T-cell (primary cell): ENCODE data around the gene DNAI7. TPM values are rescaled to one million over a fixed set of nuclear protein-coding genes. Genes with fewer than 3 reads are reported as not detected.

ENCODE experiments used
- ATAC-seq, 4 experiments: fragments of 200-7000 bp in 3 of 4; fragments of 150-1000 bp in 1 of 4; cut with Tn5 transposase; replicated peaks in 1 of 4; 1 replicate in 3 of 4; 2 replicates in 1 of 4; pipeline ENCODE4 v1.10.0; 2021; ENCODE audit warnings: moderate library complexity in 3 of 4, mild to moderate bottlenecking in 2 of 4, moderate number of reproducible peaks in 1 of 4
- CTCF ChIA-PET, 2 donors: fragments of 300-600 bp; sonication (Branson Sonifier 250); formaldehyde crosslinking; loops; one replicate each; lab custom pipeline; 2022; ENCODE audit warnings: antibody characterized with exemption in 2 of 2; lab: Charles Lee
- POLR2A ChIA-PET, 2 donors: fragments of 300-600 bp; sonication (Branson Sonifier 250); formaldehyde crosslinking; loops; one replicate each; lab custom pipeline; 2022; ENCODE audit warnings: antibody characterized with exemption in 2 of 2; lab: Charles Lee
- DNase-seq, 35 experiments: peaks; one replicate each; pipeline versions ENCODE4 v3.0.0 to v3.0.0-alpha.2; 2013 to 2023
- H3K27ac ChIP-seq: one replicate; pipeline ENCODE4 v1.5.1; 2013; ENCODE audit warnings: low read length
- H3K27me3 ChIP-seq, 2 experiments: replicated peaks in 1 of 2; 1 replicate in 1 of 2; 2 replicates in 1 of 2; pipeline versions ENCODE4 v1.6.1 to v1.7.0; 2013; ENCODE audit warnings: low read length in 1 of 2, mixed read lengths in 1 of 2; ENCODE audit not compliant: control insufficient read depth in 2 of 2, insufficient read depth in 2 of 2; ENCODE audit errors: extremely low read depth in 1 of 2
- H3K36me3 ChIP-seq, 2 donors: 1 replicate in 1 of 2; 2 replicates in 1 of 2; pipeline versions ENCODE4 v1.6.1 to v1.7.0; 2013; ENCODE audit warnings: low read length in 1 of 2; ENCODE audit not compliant: control insufficient read depth in 2 of 2, insufficient read depth in 1 of 2; ENCODE audit errors: extremely low read depth in 1 of 2
- H3K4me1 ChIP-seq, 2 experiments: 1 replicate in 1 of 2; 2 replicates in 1 of 2; pipeline versions ENCODE4 v1.6.1 to v1.7.0; 2013; ENCODE audit warnings: low read length in 2 of 2, mixed read lengths in 1 of 2; ENCODE audit not compliant: insufficient read depth in 2 of 2, control insufficient read depth in 1 of 2; ENCODE audit errors: extremely low read depth in 1 of 2
- H3K4me3 ChIP-seq, 2 donors: 1 replicate in 1 of 2; 2 replicates in 1 of 2; pipeline versions ENCODE4 v1.5.1 to v1.7.0; 2013; ENCODE audit warnings: mild to moderate bottlenecking in 2 of 2, low read length in 1 of 2, moderate library complexity in 1 of 2; ENCODE audit not compliant: control insufficient read depth in 1 of 2; ENCODE audit errors: extremely low read depth in 1 of 2
- H3K9me3 ChIP-seq: 2 replicates; pipeline ENCODE4 v1.7.0; 2013
- H3K27ac Mint-ChIP-seq, 2 donors: one replicate each; pipeline ENCODE4 v1.8.0; 2020 to 2021; ENCODE audit warnings: mild to moderate bottlenecking in 2 of 2, mixed read lengths in 2 of 2
- H3K27me3 Mint-ChIP-seq, 2 donors: one replicate each; pipeline ENCODE4 v1.8.0; 2021 to 2022; ENCODE audit warnings: mixed read lengths in 2 of 2
- H3K36me3 Mint-ChIP-seq: one replicate; pipeline ENCODE4 v1.8.0; 2021; ENCODE audit warnings: mixed read lengths
- H3K4me1 Mint-ChIP-seq, 3 donors: one replicate each; pipeline ENCODE4 v1.8.0; 2020 to 2022; ENCODE audit warnings: mixed read lengths in 3 of 3, mild to moderate bottlenecking in 1 of 3
- H3K4me3 Mint-ChIP-seq, 3 donors: one replicate each; pipeline ENCODE4 v1.8.0; 2020 to 2022; ENCODE audit warnings: mild to moderate bottlenecking in 3 of 3, mixed read lengths in 3 of 3, moderate library complexity in 3 of 3
- H3K9me3 Mint-ChIP-seq, 3 donors: one replicate each; pipeline ENCODE4 v1.8.0; 2020 to 2022; ENCODE audit warnings: mixed read lengths in 3 of 3
- WGBS: methylation state at CpG from one replicate; pipeline ENCODE4 v1.1.5; 2013; ENCODE audit warnings: missing lambda C conversion rate; ENCODE audit not compliant: insufficient coverage; 5-methylcytosine and 5-hydroxymethylcytosine counted together
- total RNA-seq, 35 experiments: library from RNA in 6 of 35; stranded (reverse) in 6 of 35; fragments of 120-200 nt in 1 of 35; gene quantifications; one replicate each; pipeline versions ENCODE4 v1.2.1 to v1.2.4 and lab custom pipeline; 2013 to 2026

DNAI7 gene
- total RNA-seq (under 1 TPM in 3 of 5 donors, not detected in 2; 0.16 to 0.90 (median 0.30) TPM), total RNA-seq (lab: John Stamatoyannopoulos, UW) (0.05 to 2.3 (median 0.55) reads per million in 29 experiments)
- 0.61 TPM for total RNA-seq (2013)

- peak within 1 kb of the TSS; percentile 71 to 94 for H3K4me3 ChIP-seq
- peaks cover 5 to 21% of the 10 kb centered on the region in 2 experiments for H3K4me1 ChIP-seq
- DNase-seq (peak; percentile 85 to 99 (median 96)), ATAC-seq (peak; percentile 96 to 98 (median 96))
- H3K27ac ChIP-seq = peak within 1 kb of the TSS; percentile 92
- Mint-ChIP-seq H3K4me3 (peak within 1 kb of the TSS; percentile 96 to 99 (median 99)), H3K4me1 (peaks cover 34 to 39% (median 37%) of the 10 kb centered on the region in 3 donors), H3K36me3 (peaks cover 3% of the 10 kb centered on the region), H3K27me3 (no peaks in the 10 kb centered on the region), H3K27ac (peak within 1 kb of the TSS; percentile 99), H3K9me3 (no peaks in the 10 kb centered on the region)
- WGBS = under 1% methylated on average over 32 of the region's 54 CpGs
- H3K36me3 ChIP-seq = peaks cover 0 to 4% of the 10 kb centered on the region in 2 donors
- CTCF ChIA-PET = interaction anchor here (1.0 to 2.7 kb wide), 10 partner anchors 9 to 902 kb away, joined by 3 to 33 read pairs (median 4); no protein-coding TSS in a partner anchor
- H3K9me3 ChIP-seq = no peaks in the 10 kb centered on the region
- H3K27me3 ChIP-seq = no peaks in the 10 kb centered on the region
- POLR2A ChIA-PET = interaction anchor here (0.5 to 1.8 kb wide), 16 partner anchors 14 to 1820 kb away, joined by 3 to 13 read pairs (median 3); partner anchors contain the start of gene KRAS (in 1 of the 2)
These were observed at the start of gene DNAI7, which contains the start of gene ETFRF1 for GRCh38 chr12:25195056-25195971. DNAI7 (minus strand) TSS chr12:25195160; CDS start chr12:25195078, 82 bp downstream. ETFRF1 (plus strand) TSS chr12:25195237; CDS start chr12:25203957, 8,720 bp downstream.

GRCh38 chr12:25243680-25243990 is 48.7 kb upstream of the DNAI7 start:
- ChIA-PET CTCF (interaction anchor here in 1 of 2 donors (1.1 kb wide), 2 partner anchors 26 to 134 kb away, joined by 3 read pairs; no protein-coding TSS in a partner anchor), POLR2A (interaction anchor here in 1 of 2 donors (0.6 kb wide), 1 partner anchor 93 kb away, joined by 4 read pairs; no protein-coding TSS in a partner anchor)
- Histone ChIP-seq H3K36me3 (peaks cover 0 to 11% of the 10 kb centered on the region in 2 donors), H3K4me3 (no peak overlapping the region), H3K27ac (no peak overlapping the region), H3K9me3 (no peaks in the 10 kb centered on the region), H3K27me3 (no peaks in the 10 kb centered on the region), H3K4me1 (peaks cover 4 to 15% of the 10 kb centered on the region in 2 experiments)
- Mint-ChIP-seq H3K4me3 (no peak overlapping the region), H3K27me3 (no peaks in the 10 kb centered on the region), H3K36me3 (peaks cover 33% of the 10 kb centered on the region), H3K27ac (peak overlapping the region in 1 of 2 donors; percentile 73), H3K9me3 (no peaks in the 10 kb centered on the region), H3K4me1 (peaks cover 55 to 67% (median 56%) of the 10 kb centered on the region in 3 donors)
- ATAC-seq = no peak
- DNase-seq = no peak

- no peak overlapping the region for H3K27ac ChIP-seq
- no peaks in the 10 kb centered on the region for H3K9me3 ChIP-seq
- CTCF ChIA-PET = interaction anchor here in 1 of 2 donors (1.1 to 2.6 kb wide), 3 partner anchors 25 to 134 kb away, joined by 3 to 10 read pairs (median 3); no protein-coding TSS in a partner anchor
- H3K36me3 Mint-ChIP-seq = peaks cover 36% of the 10 kb centered on the region
- DNase-seq (no peak), ATAC-seq (no peak)
- no peak overlapping the region for H3K4me3 ChIP-seq
- peak overlapping the region; percentile 73 to 74 for H3K27ac Mint-ChIP-seq
- peaks cover 53 to 65% (median 55%) of the 10 kb centered on the region in 3 donors for H3K4me1 Mint-ChIP-seq
- peaks cover 0 to 11% of the 10 kb centered on the region in 2 donors for H3K36me3 ChIP-seq
- H3K27me3 ChIP-seq = no peaks in the 10 kb centered on the region
- peaks cover 4 to 14% of the 10 kb centered on the region in 2 experiments for H3K4me1 ChIP-seq
- H3K27me3 Mint-ChIP-seq = no peaks in the 10 kb centered on the region
- H3K9me3 Mint-ChIP-seq = no peaks in the 10 kb centered on the region
- POLR2A ChIA-PET = interaction anchor here in 1 of 2 donors (0.6 to 1.4 kb wide), 3 partner anchors 9 to 142 kb away, joined by 4 to 5 read pairs (median 5); no protein-coding TSS in a partner anchor
- WGBS = no CpG with 5 or more reads among the region's 5 CpGs
- no peak overlapping the region for H3K4me3 Mint-ChIP-seq
These were observed 48.2 kb upstream of the DNAI7 start for GRCh38 chr12:25242981-25243679.

- CTCF ChIA-PET = interaction anchor here (0.6 to 2.6 kb wide), 39 partner anchors 8 to 195 kb away, joined by 3 to 26 read pairs (median 4); partner anchors contain the start of genes DNAI7 (in 2 of the 2), ETFRF1 (in 2 of the 2) and KRAS (in 2 of the 2)
- Mint-ChIP-seq H3K4me1 (peaks cover 49 to 70% (median 58%) of the 10 kb centered on the region in 3 donors), H3K27me3 (no peaks in the 10 kb centered on the region), H3K36me3 (peaks cover 41% of the 10 kb centered on the region), H3K27ac (peak overlapping the region; percentile 43 to 81), H3K9me3 (no peaks in the 10 kb centered on the region), H3K4me3 (no peak overlapping the region)
- H3K27me3 ChIP-seq = no peaks in the 10 kb centered on the region
- H3K4me3 ChIP-seq = no peak overlapping the region
- H3K27ac ChIP-seq = peak overlapping the region; percentile 60
- DNase-seq = peak in 28 of 35 experiments; percentile 16 to 75 (median 34)
- H3K4me1 ChIP-seq = peaks cover 4 to 10% of the 10 kb centered on the region in 2 experiments
- POLR2A ChIA-PET = interaction anchor here (0.5 to 1.7 kb wide), 13 partner anchors 9 to 144 kb away, joined by 3 to 11 read pairs (median 5); partner anchors contain the start of genes KRAS (in 2 of the 2), DNAI7 (in 1 of the 2) and ETFRF1 (in 1 of the 2)
- peak; percentile 75 to 91 (median 79) for ATAC-seq
- WGBS = no CpG with 5 or more reads among the region's 6 CpGs
- no peaks in the 10 kb centered on the region for H3K9me3 ChIP-seq
- H3K36me3 ChIP-seq = peaks cover 5 to 19% of the 10 kb centered on the region in 2 donors
These were observed 46.4 kb upstream of the DNAI7 start for GRCh38 chr12:25241167-25242020.

GRCh38 chr12:25236626-25237025 is 41.7 kb upstream of the DNAI7 start:
- no peaks in the 10 kb centered on the region for H3K9me3 ChIP-seq
- peaks cover 37% of the 10 kb centered on the region for H3K36me3 Mint-ChIP-seq
- H3K4me3 Mint-ChIP-seq = no peak overlapping the region
- peaks cover 3 to 5% of the 10 kb centered on the region in 2 experiments for H3K4me1 ChIP-seq
- H3K9me3 Mint-ChIP-seq = no peaks in the 10 kb centered on the region
- H3K27ac Mint-ChIP-seq = no peak overlapping the region
- POLR2A ChIA-PET = interaction anchor here (0.6 to 1.5 kb wide), 2 partner anchors 19 to 24 kb away, joined by 3 to 4 read pairs; no protein-coding TSS in a partner anchor
- no peak overlapping the region for H3K27ac ChIP-seq
- no peak overlapping the region for H3K4me3 ChIP-seq
- H3K4me1 Mint-ChIP-seq = peaks cover 26 to 56% (median 47%) of the 10 kb centered on the region in 3 donors
- peaks cover 5 to 30% of the 10 kb centered on the region in 2 donors for H3K36me3 ChIP-seq
- ATAC-seq (no peak), DNase-seq (no peak)
- CTCF ChIA-PET = no interaction called here
- H3K27me3 ChIP-seq = no peaks in the 10 kb centered on the region
- 100% methylated on average over 1 of the region's 4 CpGs for WGBS
- H3K27me3 Mint-ChIP-seq = no peaks in the 10 kb centered on the region
